ENCODE data around the gene NECAP2. TPM values are rescaled to one million over a fixed set of nuclear protein-coding genes. Genes with fewer than 3 reads are reported as not detected.
"Not testable (repeated sequence)": the region's sequence is repeated elsewhere in the genome, so short reads cannot be mapped to it uniquely, and the experiment has no call there.

NECAP2 gene
- polyA plus RNA-seq, 4 donors = 36.0 to 43.7 (median 41.4) TPM

DNA sequence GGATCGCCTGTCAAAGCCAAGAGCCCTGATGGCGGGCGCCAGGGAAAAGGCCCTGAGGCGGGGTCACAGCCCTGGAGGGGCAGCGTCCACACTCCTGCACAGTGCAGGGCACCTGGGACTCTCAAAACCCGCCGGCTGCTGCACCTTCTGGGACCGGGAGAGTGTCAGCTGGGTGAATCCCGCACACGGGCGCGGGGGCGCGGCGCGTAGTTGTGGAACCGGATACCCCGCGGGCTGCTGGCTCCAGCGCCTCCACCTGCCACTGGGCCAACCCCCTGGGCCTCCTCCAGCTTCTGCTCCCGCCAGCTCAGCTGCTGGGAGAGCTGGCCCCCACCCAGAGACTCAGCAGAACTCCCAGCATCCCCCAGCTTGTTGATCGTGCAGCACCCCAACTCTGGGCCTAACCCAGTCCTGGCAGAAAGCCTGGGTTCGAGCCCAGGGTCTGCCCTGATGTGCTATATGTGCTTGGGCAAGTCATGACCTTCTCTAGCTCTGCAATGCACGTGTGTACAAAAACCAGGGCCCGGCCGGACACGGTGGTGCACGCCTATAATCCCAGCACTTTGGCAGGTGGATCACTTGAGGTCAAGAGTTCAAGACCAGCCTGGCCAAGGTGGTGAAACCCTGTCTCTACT, 33.8 kb downstream of the NECAP2 start:
- WGBS, 3 donors = 91 to 95% (median 93%) methylated on average over 26 to 28 of the region's 28 CpGs
- FAIRE-seq = no peak
- H3K27ac ChIP-seq (ENCODE audit: low read depth in 1 of 3, low read length in 2 of 3) = no peak overlapping the region
- no peak for DNase-seq
- no peaks in the 10 kb centered on the region for H3K4me1 ChIP-seq (ENCODE audit: control insufficient read depth in 3 of 3, insufficient read depth in 2 of 3, low read depth in 1 of 3, low read length in 2 of 3)
- H3K36me3 ChIP-seq (ENCODE audit: control insufficient read depth in 3 of 3, insufficient read depth in 2 of 3, low read depth in 1 of 3, low read length in 3 of 3) = peaks cover 0 to 34% (median 0%) of the 10 kb centered on the region in 3 donors
- no peak overlapping the region for H3K4me3 ChIP-seq (ENCODE audit: low read depth in 1 of 3, low read length in 3 of 3)
- H3K27me3 ChIP-seq (ENCODE audit: control insufficient read depth in 3 of 3, insufficient read depth in 3 of 3, low read length in 3 of 3) = no peaks in the 10 kb centered on the region
- H3K9me3 ChIP-seq (ENCODE audit: control insufficient read depth in 2 of 2, insufficient read depth in 1 of 2, low read depth in 1 of 2, low read length in 1 of 2) = no peaks in the 10 kb centered on the region

GRCh38 chr1:16474891-16475290, 34.4 kb downstream of the NECAP2 start:
- not testable (repeated sequence) for H3K9me3 ChIP-seq (ENCODE audit: control insufficient read depth in 2 of 2, insufficient read depth in 1 of 2, low read depth in 1 of 2, low read length in 1 of 2); H3K27me3 ChIP-seq (ENCODE audit: control insufficient read depth in 3 of 3, insufficient read depth in 3 of 3, low read length in 3 of 3); H3K4me1 ChIP-seq (ENCODE audit: control insufficient read depth in 3 of 3, insufficient read depth in 2 of 3, low read depth in 1 of 3, low read length in 2 of 3); FAIRE-seq; H3K27ac ChIP-seq (ENCODE audit: low read depth in 1 of 3, low read length in 2 of 3); H3K4me3 ChIP-seq (ENCODE audit: low read depth in 1 of 3, low read length in 3 of 3); DNase-seq
- peaks cover 0 to 34% (median 0%) of the 10 kb centered on the region in 3 donors for H3K36me3 ChIP-seq (ENCODE audit: control insufficient read depth in 3 of 3, insufficient read depth in 2 of 3, low read depth in 1 of 3, low read length in 3 of 3)
- WGBS, 3 donors = 97 to 99% (median 97%) methylated on average over 2 of the region's 2 CpGs

DNA sequence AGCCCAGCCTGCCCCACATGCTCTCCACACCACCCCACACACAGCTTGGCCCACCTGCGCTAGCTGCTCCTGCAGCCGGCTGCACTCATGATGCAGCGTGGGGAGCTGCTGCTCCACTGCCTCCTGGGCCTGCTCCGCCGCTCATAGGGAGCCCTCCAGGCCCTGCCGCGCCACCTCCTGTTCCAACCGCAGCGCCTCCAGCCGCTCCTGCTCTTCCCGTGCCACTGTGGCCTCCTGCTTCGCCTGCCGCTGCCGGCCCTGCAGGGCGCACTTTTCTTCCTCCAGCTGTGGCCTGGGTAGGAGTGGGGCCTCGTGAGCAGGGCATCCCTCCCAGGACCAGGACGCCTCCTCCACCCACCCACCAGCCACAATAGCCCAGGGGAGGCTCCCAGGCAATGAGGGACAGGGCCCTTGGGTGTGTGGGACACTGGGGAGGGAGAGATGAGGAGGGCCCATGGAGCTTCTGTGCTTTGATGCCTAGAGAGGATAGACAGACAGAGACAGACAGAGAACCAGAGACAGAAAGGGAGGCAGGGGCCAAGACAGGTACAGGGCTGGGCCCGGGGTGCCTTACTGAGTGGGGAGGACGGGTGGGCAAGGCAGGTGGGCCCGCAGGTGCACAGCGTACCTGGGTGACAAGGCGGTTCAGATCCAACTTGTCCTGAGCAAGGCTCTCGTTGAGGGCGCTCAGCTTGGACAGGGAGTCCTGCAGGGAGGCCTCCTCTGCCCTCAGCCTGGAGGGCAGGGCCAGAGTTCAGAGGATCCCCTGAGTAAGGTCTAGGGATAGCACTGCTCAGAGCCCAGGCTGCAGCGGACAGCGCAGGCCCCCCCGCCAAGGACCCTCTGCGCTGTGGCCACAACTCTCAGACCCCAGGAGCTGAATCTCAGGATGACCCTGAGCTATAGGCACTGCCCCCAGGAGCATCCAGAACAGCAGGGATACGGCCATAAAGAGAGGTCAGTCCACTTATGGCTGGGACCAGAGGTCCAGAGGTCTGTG, 35.5 kb downstream of the NECAP2 start:
- WGBS, 3 donors = 92 to 94% (median 93%) methylated on average over 20 to 29 of the region's 29 CpGs
- H3K36me3 ChIP-seq (ENCODE audit: control insufficient read depth in 3 of 3, insufficient read depth in 2 of 3, low read depth in 1 of 3, low read length in 3 of 3) = peaks cover 0 to 40% (median 0%) of the 10 kb centered on the region in 3 donors
- not testable (repeated sequence) for H3K9me3 ChIP-seq (ENCODE audit: control insufficient read depth in 2 of 2, insufficient read depth in 1 of 2, low read depth in 1 of 2, low read length in 1 of 2); H3K4me3 ChIP-seq (ENCODE audit: low read depth in 1 of 3, low read length in 3 of 3); FAIRE-seq; DNase-seq; H3K27me3 ChIP-seq (ENCODE audit: control insufficient read depth in 3 of 3, insufficient read depth in 3 of 3, low read length in 3 of 3); H3K27ac ChIP-seq (ENCODE audit: low read depth in 1 of 3, low read length in 2 of 3); H3K4me1 ChIP-seq (ENCODE audit: control insufficient read depth in 3 of 3, insufficient read depth in 2 of 3, low read depth in 1 of 3, low read length in 2 of 3)

GRCh38 chr1:16478091-16478490, 37.6 kb downstream of the NECAP2 start:
- no peaks in the 10 kb centered on the region for H3K4me1 ChIP-seq (ENCODE audit: control insufficient read depth in 3 of 3, insufficient read depth in 2 of 3, low read depth in 1 of 3, low read length in 2 of 3)
- DNase-seq (no peak), FAIRE-seq (no peak)
- H3K9me3 ChIP-seq (ENCODE audit: control insufficient read depth in 2 of 2, insufficient read depth in 1 of 2, low read depth in 1 of 2, low read length in 1 of 2) = no peaks in the 10 kb centered on the region
- peaks cover 0 to 52% (median 0%) of the 10 kb centered on the region in 3 donors for H3K36me3 ChIP-seq (ENCODE audit: control insufficient read depth in 3 of 3, insufficient read depth in 2 of 3, low read depth in 1 of 3, low read length in 3 of 3)
- no peak overlapping the region for H3K27ac ChIP-seq (ENCODE audit: low read depth in 1 of 3, low read length in 2 of 3)
- 96% methylated on average over 9 to 12 of the region's 12 CpGs for WGBS, 3 donors
- H3K4me3 ChIP-seq (ENCODE audit: low read depth in 1 of 3, low read length in 3 of 3) = no peak overlapping the region
- no peaks in the 10 kb centered on the region for H3K27me3 ChIP-seq (ENCODE audit: control insufficient read depth in 3 of 3, insufficient read depth in 3 of 3, low read length in 3 of 3)

DNA sequence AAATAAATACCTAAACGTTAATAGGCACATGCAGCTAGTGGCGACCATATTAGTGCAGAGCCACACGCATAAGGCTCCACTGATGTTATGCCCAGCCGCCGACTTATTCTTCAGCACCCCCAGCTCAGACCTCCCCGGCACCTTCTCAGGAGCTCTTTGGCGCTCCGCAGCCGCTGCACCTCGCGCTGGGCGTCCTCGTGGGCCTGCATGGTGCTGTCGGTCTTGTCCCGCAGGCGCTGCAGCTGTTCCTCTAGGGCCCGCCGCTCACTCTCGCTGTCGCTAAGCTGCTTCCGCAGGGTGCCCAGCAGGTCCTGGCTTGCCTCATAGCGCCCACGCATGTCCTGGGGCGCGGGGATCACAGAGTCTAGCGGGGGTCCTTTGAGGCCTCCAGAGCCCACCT, 42.6 kb downstream of the NECAP2 start:
- not testable (repeated sequence) for H3K4me3 ChIP-seq (ENCODE audit: low read depth in 1 of 3, low read length in 3 of 3)
- 97 to 98% (median 98%) methylated on average over 25 to 26 of the region's 26 CpGs for WGBS, 3 donors

DNA sequence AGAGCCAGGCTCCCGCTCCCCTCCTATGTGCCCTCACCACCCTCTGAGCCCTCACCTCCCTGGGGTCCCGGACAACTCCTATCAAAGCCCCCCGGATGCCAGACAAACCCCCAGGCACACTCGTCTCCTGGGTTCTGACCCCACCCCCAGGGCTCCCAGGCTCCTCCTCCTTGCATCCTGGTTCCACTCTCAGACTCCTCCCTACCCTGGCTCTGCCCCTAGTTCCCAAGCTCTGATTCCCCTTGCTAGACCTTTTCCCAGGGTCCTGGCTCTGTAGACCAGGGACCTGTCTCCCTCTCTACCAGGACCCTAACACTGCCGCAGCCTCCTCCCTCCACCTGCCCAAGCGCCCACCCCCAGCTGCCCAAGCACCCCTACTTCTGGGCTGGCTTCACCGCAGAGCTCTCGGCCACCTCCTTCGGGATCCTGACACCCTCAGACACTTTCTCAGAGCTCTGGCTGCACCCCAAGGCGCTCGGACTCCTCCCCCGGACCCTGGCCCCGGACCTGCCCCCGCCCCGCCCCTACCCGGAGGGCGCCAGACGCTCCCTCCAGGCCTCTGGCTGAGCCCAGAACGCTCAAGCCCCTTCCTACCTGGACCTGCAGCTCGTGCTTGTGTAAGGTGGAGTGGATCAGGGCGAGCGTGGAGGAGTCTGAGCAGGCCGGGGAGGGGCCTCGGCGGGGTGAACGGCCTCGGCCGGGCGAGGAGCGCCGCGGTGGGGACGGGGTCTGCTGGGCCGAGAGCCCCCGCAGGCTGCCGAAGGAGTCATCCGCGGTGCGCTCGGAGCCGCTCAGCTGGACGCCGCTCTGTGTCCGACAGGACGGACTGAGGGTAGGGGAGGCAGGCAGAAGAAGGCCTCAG, 43.3 kb downstream of the NECAP2 start:
- H3K4me1 ChIP-seq (ENCODE audit: control insufficient read depth in 3 of 3, insufficient read depth in 2 of 3, low read depth in 1 of 3, low read length in 2 of 3) = not testable (repeated sequence)
- WGBS, 3 donors = 89 to 95% (median 92%) methylated on average over 40 to 43 of the region's 45 CpGs
- peaks cover 0 to 45% (median 0%) of the 10 kb centered on the region in 3 donors for H3K36me3 ChIP-seq (ENCODE audit: control insufficient read depth in 3 of 3, insufficient read depth in 2 of 3, low read depth in 1 of 3, low read length in 3 of 3)

More for the DNA sequence above, 42.6 kb downstream of the NECAP2 start:
- not testable (repeated sequence) for H3K4me1 ChIP-seq (ENCODE audit: control insufficient read depth in 3 of 3, insufficient read depth in 2 of 3, low read depth in 1 of 3, low read length in 2 of 3); H3K9me3 ChIP-seq (ENCODE audit: control insufficient read depth in 2 of 2, insufficient read depth in 1 of 2, low read depth in 1 of 2, low read length in 1 of 2); H3K27me3 ChIP-seq (ENCODE audit: control insufficient read depth in 3 of 3, insufficient read depth in 3 of 3, low read length in 3 of 3); DNase-seq; H3K27ac ChIP-seq (ENCODE audit: low read depth in 1 of 3, low read length in 2 of 3); FAIRE-seq
- H3K36me3 ChIP-seq (ENCODE audit: control insufficient read depth in 3 of 3, insufficient read depth in 2 of 3, low read depth in 1 of 3, low read length in 3 of 3) = peaks cover 0 to 48% (median 0%) of the 10 kb centered on the region in 3 donors

GRCh38 chr1:16484501-16484835, 43.9 kb downstream of the NECAP2 start:
- no peak for FAIRE-seq
- no peak overlapping the region for H3K27ac ChIP-seq (ENCODE audit: low read depth in 1 of 3, low read length in 2 of 3)
- DNase-seq = no peak
- H3K27me3 ChIP-seq (ENCODE audit: control insufficient read depth in 3 of 3, insufficient read depth in 3 of 3, low read length in 3 of 3) = no peaks in the 10 kb centered on the region
- H3K9me3 ChIP-seq (ENCODE audit: control insufficient read depth in 2 of 2, insufficient read depth in 1 of 2, low read depth in 1 of 2, low read length in 1 of 2) = no peaks in the 10 kb centered on the region
- H3K36me3 ChIP-seq (ENCODE audit: control insufficient read depth in 3 of 3, insufficient read depth in 2 of 3, low read depth in 1 of 3, low read length in 3 of 3) = peaks cover 0 to 46% (median 0%) of the 10 kb centered on the region in 3 donors
- 94 to 98% (median 98%) methylated on average over 7 to 8 of the region's 8 CpGs for WGBS, 3 donors
- H3K4me1 ChIP-seq (ENCODE audit: control insufficient read depth in 3 of 3, insufficient read depth in 2 of 3, low read depth in 1 of 3, low read length in 2 of 3) = no peaks in the 10 kb centered on the region
- no peak overlapping the region for H3K4me3 ChIP-seq (ENCODE audit: low read depth in 1 of 3, low read length in 3 of 3)

More for the DNA sequence above, 43.3 kb downstream of the NECAP2 start:
- H3K9me3 ChIP-seq (ENCODE audit: control insufficient read depth in 2 of 2, insufficient read depth in 1 of 2, low read depth in 1 of 2, low read length in 1 of 2); H3K27ac ChIP-seq (ENCODE audit: low read depth in 1 of 3, low read length in 2 of 3); FAIRE-seq; DNase-seq; H3K27me3 ChIP-seq (ENCODE audit: control insufficient read depth in 3 of 3, insufficient read depth in 3 of 3, low read length in 3 of 3); H3K4me3 ChIP-seq (ENCODE audit: low read depth in 1 of 3, low read length in 3 of 3): not testable (repeated sequence)

- DNase-seq (no peak), FAIRE-seq (no peak)
These were observed 44.4 kb downstream of the NECAP2 start for GRCh38 chr1:16484931-16485330.

More at GRCh38 chr1:16484931-16485330, 44.4 kb downstream of the NECAP2 start:
- WGBS, 3 donors = 92 to 95% (median 93%) methylated on average over 6 of the region's 6 CpGs
- Histone ChIP-seq H3K4me3 (ENCODE audit: low read depth in 1 of 3, low read length in 3 of 3) (no peak overlapping the region), H3K27me3 (ENCODE audit: control insufficient read depth in 3 of 3, insufficient read depth in 3 of 3, low read length in 3 of 3) (no peaks in the 10 kb centered on the region), H3K27ac (ENCODE audit: low read depth in 1 of 3, low read length in 2 of 3) (no peak overlapping the region), H3K4me1 (ENCODE audit: control insufficient read depth in 3 of 3, insufficient read depth in 2 of 3, low read depth in 1 of 3, low read length in 2 of 3) (no peaks in the 10 kb centered on the region), H3K36me3 (ENCODE audit: control insufficient read depth in 3 of 3, insufficient read depth in 2 of 3, low read depth in 1 of 3, low read length in 3 of 3) (peaks cover 0 to 48% (median 0%) of the 10 kb centered on the region in 3 donors), H3K9me3 (ENCODE audit: control insufficient read depth in 2 of 2, insufficient read depth in 1 of 2, low read depth in 1 of 2, low read length in 1 of 2) (no peaks in the 10 kb centered on the region)

Data from small intestine (tissue), 7 donors.